NCI-H345 treated with DMSO at 0.1 percent for 48 hours (cell line): Measurements from ENCODE around the gene ICAM4.

ENCODE experiments used
- DNase-seq: peaks from one replicate; lab custom pipeline; 2025; ENCODE audit not compliant: unreplicated experiment; lab: John Stamatoyannopoulos, UW

The ICAM4 gene

GRCh38 chr19:10290876-10291553, 4.3 kb downstream of the ICAM4 start:
- DNase-seq: no peak

- DNase-seq: no peak
These were observed 4.9 kb downstream of the ICAM4 start for GRCh38 chr19:10291554-10292205.

GRCh38 chr19:10292206-10292788, 5.5 kb downstream of the ICAM4 start:
- DNase-seq: peak; percentile 33

DNA sequence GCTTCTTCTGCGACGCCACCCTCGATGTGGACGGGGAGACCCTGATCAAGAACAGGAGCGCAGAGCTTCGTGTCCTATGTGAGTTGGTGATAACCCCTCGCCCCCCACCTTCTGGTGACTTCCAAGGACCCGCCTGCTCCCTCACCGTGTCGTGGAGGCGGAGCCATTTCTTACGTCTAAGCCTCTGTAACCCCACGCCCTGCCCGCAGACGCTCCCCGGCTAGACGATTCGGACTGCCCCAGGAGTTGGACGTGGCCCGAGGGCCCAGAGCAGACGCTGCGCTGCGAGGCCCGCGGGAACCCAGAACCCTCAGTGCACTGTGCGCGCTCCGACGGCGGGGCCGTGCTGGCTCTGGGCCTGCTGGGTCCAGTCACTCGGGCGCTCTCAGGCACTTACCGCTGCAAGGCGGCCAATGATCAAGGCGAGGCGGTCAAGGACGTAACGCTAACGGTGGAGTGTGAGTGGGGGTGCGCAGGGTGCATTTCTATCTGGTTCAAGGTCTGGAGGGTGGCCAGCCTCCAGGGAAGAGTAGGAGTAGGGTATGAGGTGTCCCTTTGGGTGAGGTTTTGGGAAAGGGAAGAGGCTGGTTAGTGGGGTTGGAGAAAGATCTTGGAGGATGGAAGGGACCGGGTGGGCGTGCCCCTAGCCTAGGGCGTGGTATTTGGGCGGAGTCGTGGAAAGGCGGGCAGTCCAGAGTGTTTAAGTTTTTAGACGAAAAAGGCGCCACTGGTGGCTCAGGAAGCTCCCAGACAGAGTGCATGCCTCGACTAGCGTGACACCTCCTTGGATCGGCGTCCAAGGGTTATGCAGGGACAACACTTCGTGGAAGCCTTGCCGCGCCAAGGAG, 6.3 kb downstream of the ICAM4 start:
- no peak for DNase-seq

- no peak for DNase-seq
These were observed 7.0 kb downstream of the ICAM4 start for GRCh38 chr19:10293637-10294367.

- no peak for DNase-seq
These were observed 7.6 kb downstream of the ICAM4 start for GRCh38 chr19:10294368-10294697.

DNA sequence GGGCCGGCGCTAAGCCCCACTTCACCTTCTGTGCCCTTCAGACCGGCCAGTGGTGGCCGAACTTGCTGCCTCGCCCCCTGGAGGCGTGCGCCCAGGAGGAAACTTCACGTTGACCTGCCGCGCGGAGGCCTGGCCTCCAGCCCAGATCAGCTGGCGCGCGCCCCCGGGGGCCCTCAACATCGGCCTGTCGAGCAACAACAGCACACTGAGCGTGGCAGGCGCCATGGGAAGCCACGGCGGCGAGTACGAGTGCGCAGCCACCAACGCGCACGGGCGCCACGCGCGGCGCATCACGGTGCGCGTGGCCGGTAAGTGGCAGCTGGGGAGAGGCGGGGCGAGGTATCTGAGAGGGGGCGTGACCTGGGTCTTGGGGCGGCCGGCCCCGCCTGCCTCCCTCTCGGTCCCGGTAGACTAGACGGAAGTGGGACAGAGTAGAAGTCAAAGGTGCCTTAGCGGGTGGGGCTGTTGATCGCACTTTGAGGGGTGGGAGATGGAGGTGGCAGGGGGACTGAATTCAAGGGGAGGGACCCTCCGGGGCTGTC, 8.6 kb downstream of the ICAM4 start:
- DNase-seq: no peak

- no peak for DNase-seq
These were observed 9.3 kb downstream of the ICAM4 start for GRCh38 chr19:10295847-10296591.

DNA sequence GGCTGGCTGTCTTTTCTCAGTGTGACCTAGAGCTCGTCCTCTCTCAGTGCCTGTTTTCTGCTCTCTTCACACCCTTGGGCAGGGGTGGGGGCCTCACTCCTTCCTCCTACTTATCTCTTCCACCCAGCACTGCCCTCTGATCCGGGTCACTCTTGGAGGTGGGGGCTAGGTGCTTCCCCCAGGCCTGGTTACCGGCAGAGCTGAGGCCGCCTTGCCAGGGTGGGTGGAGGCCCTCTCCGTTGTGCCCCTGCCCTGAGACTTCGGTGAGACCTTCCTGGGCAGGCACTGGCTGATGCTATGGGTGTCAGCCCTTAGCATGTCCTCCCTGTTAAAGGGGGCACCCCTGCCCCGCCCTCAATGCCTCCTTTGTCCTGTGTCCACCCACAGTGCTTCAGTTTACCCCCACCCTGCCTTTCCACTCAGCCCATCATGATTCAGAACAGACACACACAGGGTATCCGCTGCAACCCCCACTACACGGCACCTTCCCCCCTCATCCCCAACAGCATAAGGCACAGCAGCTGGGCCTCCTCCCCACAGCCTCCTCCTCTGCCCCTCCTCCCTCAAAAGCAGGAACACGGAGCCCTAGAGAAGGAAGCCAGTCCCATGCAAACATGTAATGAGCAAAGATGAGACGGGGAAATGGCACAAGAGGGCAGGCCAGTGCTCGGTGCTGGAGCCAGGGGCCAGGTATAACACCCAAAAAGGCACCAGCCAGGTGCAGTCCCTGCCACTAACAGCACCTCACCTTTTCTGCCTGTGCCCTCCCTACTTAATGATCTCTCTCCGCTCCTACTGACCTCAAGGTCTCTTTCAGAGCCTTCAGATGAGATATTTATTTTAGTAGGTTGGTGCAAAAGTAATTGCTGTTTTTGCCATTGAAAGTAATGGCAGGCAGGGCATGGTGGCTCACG, 13.0 kb downstream of the ICAM4 start:
- DNase-seq: no peak

DNA sequence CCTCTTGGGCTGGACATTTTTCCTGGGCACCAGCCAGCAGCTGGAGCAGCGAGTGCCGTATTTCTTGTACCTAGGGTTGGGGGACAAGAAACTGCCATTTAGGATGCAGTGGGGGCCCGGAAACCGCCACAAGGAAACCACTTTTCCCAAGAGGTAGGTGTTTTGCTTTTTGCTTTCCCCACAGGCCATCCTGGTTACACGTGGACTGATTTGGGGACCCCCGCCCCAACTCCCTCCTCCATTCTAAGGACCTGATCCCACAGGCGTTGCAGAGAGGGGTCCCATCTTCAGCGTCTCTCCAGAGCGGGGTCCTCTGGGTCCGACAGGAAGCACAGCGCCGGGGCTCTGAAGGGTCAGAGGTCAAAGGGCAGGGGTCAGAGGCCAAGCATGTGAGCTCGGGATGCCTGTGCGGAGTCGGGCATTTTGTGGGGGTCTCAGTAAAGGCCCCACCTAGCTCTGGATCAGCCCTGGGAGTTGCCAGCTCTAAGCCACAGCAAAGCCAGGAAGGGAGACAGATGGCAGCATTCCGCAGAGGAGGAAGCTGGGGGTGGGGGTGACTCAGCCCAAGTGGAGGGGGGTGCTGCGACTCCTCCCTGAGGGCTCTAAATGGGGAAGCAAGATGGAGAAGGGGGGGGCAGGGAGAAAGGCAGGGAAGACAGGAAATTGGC, 18.5 kb downstream of the ICAM4 start:
- DNase-seq: no peak

DNA sequence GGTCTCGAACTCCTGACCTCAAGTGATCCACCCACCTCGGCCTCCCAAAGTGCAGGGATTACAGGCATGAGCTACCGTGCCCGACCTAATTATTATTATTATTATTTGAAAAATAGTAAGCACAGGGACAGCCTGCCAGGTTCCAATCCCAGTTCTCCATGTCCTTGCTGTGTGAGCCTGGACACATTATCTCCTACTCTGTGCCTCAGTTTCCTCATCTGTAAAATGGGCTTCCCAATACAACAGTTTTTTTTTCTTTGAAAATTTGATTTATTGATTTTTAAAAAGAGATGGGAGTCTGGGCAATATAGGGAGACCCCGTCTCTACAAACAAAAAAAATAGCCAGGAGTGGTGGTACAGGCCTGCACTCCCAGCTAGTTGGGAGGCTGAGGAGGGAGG, 19.6 kb downstream of the ICAM4 start:
- no peak for DNase-seq

- DNase-seq: no peak
These were observed 22.7 kb downstream of the ICAM4 start, which contains the start of gene ZGLP1 for GRCh38 chr19:10309423-10309822. ZGLP1 (minus strand) TSS chr19:10309815.

DNA sequence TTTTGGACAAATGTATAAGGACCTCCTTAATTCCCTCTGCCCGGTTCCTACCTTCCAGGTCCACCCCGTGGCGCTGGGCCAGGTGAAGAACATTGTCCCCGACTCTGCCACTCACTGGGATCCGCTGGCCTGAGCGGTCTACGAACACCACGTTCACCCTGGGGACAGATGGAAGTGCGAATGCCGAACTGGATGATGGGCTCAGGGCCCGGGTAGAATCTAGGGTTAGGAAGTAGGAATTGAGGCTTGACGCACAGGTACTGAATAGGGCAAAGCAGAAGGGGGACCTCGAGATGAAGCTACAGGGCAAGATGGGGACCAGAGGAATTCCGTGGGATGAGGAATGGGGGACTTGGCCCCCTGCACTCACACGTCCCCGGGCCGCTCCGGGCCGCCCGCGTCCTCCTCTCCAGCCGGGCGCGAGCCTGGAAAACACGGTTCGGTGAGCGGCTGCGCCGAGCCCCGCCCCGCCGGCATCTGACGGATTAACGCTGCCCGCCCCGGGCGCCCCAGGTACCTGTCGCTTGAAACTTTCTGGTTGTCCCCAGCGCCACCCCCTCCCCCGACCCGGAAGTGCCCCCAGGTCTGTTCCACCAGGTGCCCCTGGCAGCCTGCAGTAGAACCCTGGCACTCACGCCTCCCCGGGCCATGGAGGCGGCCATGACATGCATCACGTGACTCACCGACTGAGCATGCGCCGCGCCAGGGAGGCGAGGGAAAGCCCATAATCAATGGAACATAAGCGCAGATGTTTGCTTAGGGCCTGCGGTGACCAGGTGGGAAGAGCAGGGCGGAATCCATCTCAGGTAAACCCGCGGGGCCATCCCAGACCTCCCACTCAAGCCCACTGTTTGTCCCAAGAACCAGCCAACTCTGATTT, 28.8 kb downstream of the ICAM4 start, which contains the start of gene FDX2:
TSS of gene FDX2 (minus strand) at position 681 of the 880 bp plus-strand sequence. CDS start at position 662, 19 bp downstream.
- peak; percentile 88 for DNase-seq

DNA sequence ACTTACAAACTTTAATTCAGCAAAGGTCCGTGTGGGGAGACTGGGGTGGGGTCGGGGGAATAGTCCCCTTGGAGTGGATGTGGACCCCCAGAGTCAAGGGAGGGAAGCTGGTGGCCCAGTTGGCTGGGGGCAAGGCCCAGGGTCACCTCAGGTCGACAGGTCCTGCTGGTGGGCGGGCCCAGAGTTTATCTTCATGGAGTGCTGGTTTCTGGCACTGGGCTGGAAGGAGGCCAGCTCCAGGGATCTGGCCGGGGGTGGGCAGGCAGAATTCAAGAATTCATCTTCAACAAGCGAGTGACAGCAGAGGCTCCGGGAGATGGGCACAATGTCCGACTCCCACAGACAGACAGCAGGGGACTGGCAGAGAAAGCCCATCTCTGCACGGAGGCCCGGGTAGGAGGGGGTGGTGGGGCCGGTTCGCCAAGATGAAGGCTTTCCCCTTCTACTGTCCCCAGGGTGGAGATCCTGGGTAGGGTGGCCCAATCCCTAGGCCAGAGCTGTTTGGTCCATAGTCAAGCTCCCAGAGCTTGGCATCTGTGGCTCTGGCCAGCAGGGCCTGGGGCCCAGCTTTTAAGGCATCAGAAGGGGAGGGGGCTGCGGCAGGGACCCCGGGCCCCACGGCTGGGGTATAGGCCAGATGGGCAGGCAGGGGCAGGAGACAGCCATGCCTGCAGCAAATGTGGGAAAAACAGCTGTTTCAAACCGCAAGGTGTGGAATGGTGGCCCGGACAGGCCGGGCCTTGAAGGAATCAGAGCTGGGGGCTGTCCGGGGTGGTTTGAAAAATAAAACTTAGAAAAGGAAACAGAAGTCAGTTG, 29.7 kb downstream of the ICAM4 start:
- no peak for DNase-seq

GRCh38 chr19:10317045-10317856, 30.5 kb downstream of the ICAM4 start:
- DNase-seq: no peak
